Parathyroid adenoma (tissue), 2 donors: ENCODE results near the gene GNAI2.
A peak's percentile ranks its signal among the peaks of the same experiment; 100 is the strongest.

Experiments
- H2AFZ ChIP-seq: fragments of 300-600 bp; sonication (generic); one replicate; pipeline ENCODE4 v1.7.0; 2017; ENCODE audit warnings: antibody characterized with exemption, mild to moderate bottlenecking
- H3K27ac ChIP-seq: fragments of 300-600 bp; sonication (generic); one replicate; pipeline ENCODE4 v1.7.0; 2017
- H3K27me3 ChIP-seq: fragments of 300-600 bp; sonication (generic); one replicate; pipeline ENCODE4 v1.7.0; 2017; ENCODE audit warnings: low read length; ENCODE audit not compliant: control insufficient read depth, insufficient read depth
- H3K36me3 ChIP-seq: fragments of 300-600 bp; sonication (generic); one replicate; pipeline ENCODE4 v1.7.0; 2017; ENCODE audit warnings: low read length; ENCODE audit not compliant: control insufficient read depth, insufficient read depth
- H3K4me1 ChIP-seq: fragments of 300-600 bp; sonication (generic); one replicate; pipeline ENCODE4 v1.7.0; 2017; ENCODE audit warnings: control low read depth
- H3K4me2 ChIP-seq: fragments of 300-600 bp; sonication (generic); one replicate; pipeline ENCODE4 v1.7.0; 2017; ENCODE audit warnings: low read length
- H3K4me3 ChIP-seq: fragments of 300-600 bp; sonication (generic); one replicate; pipeline ENCODE4 v1.7.0; 2017; ENCODE audit warnings: low read depth, low read length
- H3K79me2 ChIP-seq: fragments of 300-600 bp; sonication (generic); one replicate; pipeline ENCODE4 v1.7.0; 2017; ENCODE audit warnings: control low read depth
- H3K9ac ChIP-seq: fragments of 300-600 bp; sonication (generic); one replicate; pipeline ENCODE4 v1.7.0; 2017; ENCODE audit warnings: mild to moderate bottlenecking
- H3K9me3 ChIP-seq: fragments of 300-600 bp; sonication (generic); one replicate; pipeline ENCODE4 v1.7.0; 2017; ENCODE audit warnings: low read length; ENCODE audit not compliant: control insufficient read depth
- CTCF ChIP-seq: fragments of 300-600 bp; sonication (generic); IDR thresholded peaks from one replicate; pipeline ENCODE4 v1.7.0; 2017; ENCODE audit warnings: antibody characterized with exemption, mild to moderate bottlenecking
- donor health status: primary hyperparathyroidism.

The GNAI2 gene

GRCh38 chr3:50274371-50275104 is 38.5 kb downstream of the GNAI2 start:
- Histone ChIP-seq H3K27ac (no peak overlapping the region), H3K9me3 (no peaks in the 10 kb centered on the region), H3K4me2 (no peak overlapping the region), H3K36me3 (no peaks in the 10 kb centered on the region), H3K4me1 (peaks cover 40% of the 10 kb centered on the region), H3K4me3 (no peak overlapping the region), H3K79me2 (peaks cover 10% of the 10 kb centered on the region), H3K9ac (no peak overlapping the region), H2AFZ (no peak overlapping the region), H3K27me3 (no peaks in the 10 kb centered on the region)
- peak; percentile 56 for TF ChIP-seq CTCF

- H3K4me1 ChIP-seq = peaks cover 31% of the 10 kb centered on the region
- H3K4me2 ChIP-seq = no peak overlapping the region
- no peak overlapping the region for H3K4me3 ChIP-seq
These were observed 39.4 kb downstream of the GNAI2 start for GRCh38 chr3:50275141-50275995.

GRCh38 chr3:50275996-50276761 is 40.2 kb downstream of the GNAI2 start:
- Histone ChIP-seq H3K27me3 (no peaks in the 10 kb centered on the region), H2AFZ (no peak overlapping the region), H3K4me3 (no peak overlapping the region), H3K9me3 (no peaks in the 10 kb centered on the region), H3K4me1 (peaks cover 23% of the 10 kb centered on the region), H3K36me3 (no peaks in the 10 kb centered on the region), H3K79me2 (peaks cover 5% of the 10 kb centered on the region), H3K9ac (no peak overlapping the region), H3K27ac (no peak overlapping the region), H3K4me2 (no peak overlapping the region)
- TF ChIP-seq CTCF = no peak

More at GRCh38 chr3:50275141-50275995, 39.4 kb downstream of the GNAI2 start:
- no peak for TF ChIP-seq CTCF
- H2AFZ ChIP-seq = no peak overlapping the region
- no peak overlapping the region for H3K9ac ChIP-seq
- no peaks in the 10 kb centered on the region for H3K36me3 ChIP-seq
- peaks cover 10% of the 10 kb centered on the region for H3K79me2 ChIP-seq
- H3K27me3 ChIP-seq = no peaks in the 10 kb centered on the region
- no peak overlapping the region for H3K27ac ChIP-seq
- no peaks in the 10 kb centered on the region for H3K9me3 ChIP-seq

- Histone ChIP-seq H3K9me3 (no peaks in the 10 kb centered on the region), H3K4me3 (no peak overlapping the region), H3K4me1 (peaks cover 18% of the 10 kb centered on the region), H3K9ac (no peak overlapping the region), H3K27ac (no peak overlapping the region), H3K4me2 (no peak overlapping the region), H3K36me3 (no peaks in the 10 kb centered on the region), H3K79me2 (peaks cover 3% of the 10 kb centered on the region), H3K27me3 (no peaks in the 10 kb centered on the region), H2AFZ (no peak overlapping the region)
- no peak for TF ChIP-seq CTCF
These were observed 40.7 kb downstream of the GNAI2 start for GRCh38 chr3:50276762-50277101.
